K562 (cell line): ENCODE data around the gene PARD3. TPM values are rescaled to one million over a fixed set of nuclear protein-coding genes. Genes with fewer than 3 reads are reported as not detected.
A peak's percentile ranks its signal among the peaks of the same experiment; 100 is the strongest.

ENCODE experiments used
- ATAC-seq: fragments of 200-7000 bp; cut with Tn5 transposase; 3 replicates; pipeline ENCODE4 v1.9.1; 2020; ENCODE audit warnings: moderate library complexity
- BruUV-seq: library from RNA; stranded (reverse); fragments of 400-500 nt; replicated peaks from 2 replicates; lab custom pipeline; 2021; lab: Mats Ljungman, UMichigan
- CTCF ChIA-PET: fragments of 300-600 bp; formaldehyde crosslinking; extraction: SDS; loops from one replicate; lab custom pipeline; 2021; ENCODE audit warnings: low intra/inter-chr PET ratio; lab: Yijun Ruan, JAX
- POLR2A ChIA-PET: fragments of 300-600, 350-650 bp; sonication (Branson Sonifier 250); formaldehyde crosslinking; extraction: SDS; loops from one replicate; lab custom pipeline; 2021; ENCODE audit warnings: antibody characterized with exemption, inconsistent platforms; lab: Yijun Ruan, JAX
- DNase-seq, 4 experiments: peaks; one replicate each; pipeline versions ENCODE4 v3.0.0 to v3.0.0-alpha.2; 2011 to 2018; ENCODE audit warnings: low spot score in 3 of 4, mixed read lengths in 3 of 4; ENCODE audit errors: extremely low read depth in 1 of 4
- FAIRE-seq: peaks from 2 replicates; lab custom pipeline; 2011; peaks lifted over from hg19 to GRCh38; lab: Jason Lieb, UNC
- H2AFZ ChIP-seq: 2 replicates; pipeline ENCODE4 v1.6.0; 2011; ENCODE audit warnings: low read depth, low read length, control low read depth, inconsistent platforms
- H3K27ac ChIP-seq: fragments of 200-600 bp; 3 replicates; pipeline ENCODE4 v1.8.0; 2011; ENCODE audit warnings: low read depth, mild to moderate bottlenecking, control low read depth, inconsistent platforms, low read length, moderate library complexity, mixed read lengths; ENCODE audit errors: extremely low read depth
- H3K27me3 ChIP-seq, 2 experiments: fragments of 300-600 bp in 1 of 2; 2 replicates in 1 of 2; 3 replicates in 1 of 2; pipeline versions ENCODE4 v1.6.0 to v1.8.0; 2011; ENCODE audit warnings: inconsistent platforms in 2 of 2, low read length in 2 of 2, mild to moderate bottlenecking in 1 of 2, mixed read lengths in 1 of 2, moderate library complexity in 1 of 2; ENCODE audit not compliant: control insufficient read depth in 2 of 2, insufficient read depth in 2 of 2
- H3K36me3 ChIP-seq: fragments of 300-600 bp; 3 replicates; pipeline ENCODE4 v1.8.0; 2011; ENCODE audit warnings: mild to moderate bottlenecking, low read length, inconsistent platforms; ENCODE audit not compliant: control insufficient read depth, insufficient read depth
- H3K4me1 ChIP-seq, 2 experiments: fragments of 200-600 bp in 1 of 2; replicated peaks in 1 of 2; 2 replicates in 1 of 2; 3 replicates in 1 of 2; pipeline versions ENCODE4 v1.5.1 to v1.8.0; 2011; ENCODE audit warnings: inconsistent platforms in 2 of 2, low read length in 2 of 2, mild to moderate bottlenecking in 1 of 2, mixed read lengths in 1 of 2, moderate library complexity in 1 of 2; ENCODE audit not compliant: control insufficient read depth in 2 of 2, insufficient read depth in 2 of 2
- H3K4me2 ChIP-seq: 2 replicates; pipeline ENCODE4 v1.6.1; 2011; ENCODE audit warnings: low read length, control low read depth, inconsistent platforms, mixed read lengths; ENCODE audit not compliant: insufficient read depth
- H3K4me3 ChIP-seq: fragments of 200-600 bp; sonication (generic), shearing (Covaris generic); 2 replicates; pipeline ENCODE4 v1.5.1; 2016; ENCODE audit warnings: control low read depth, inconsistent platforms
- H3K79me2 ChIP-seq: fragments of 200-600 bp; 3 replicates; pipeline ENCODE4 v1.8.0; 2011; ENCODE audit warnings: low read length, inconsistent platforms; ENCODE audit not compliant: control insufficient read depth, insufficient read depth
- H3K9ac ChIP-seq, 2 experiments: 2 replicates each; pipeline versions ENCODE4 v1.6.0 to v1.6.1; 2011; ENCODE audit warnings: low read depth in 2 of 2, low read length in 2 of 2, control low read depth in 1 of 2, inconsistent platforms in 1 of 2, mild to moderate bottlenecking in 1 of 2, mixed read lengths in 1 of 2; ENCODE audit not compliant: insufficient read depth in 1 of 2
- H3K9me1 ChIP-seq: one replicate; pipeline ENCODE4 v1.6.0; 2011; ENCODE audit warnings: inconsistent platforms, mild to moderate bottlenecking, low read length, moderate library complexity; ENCODE audit not compliant: control insufficient read depth, insufficient read depth
- H3K9me3 ChIP-seq: replicated peaks from 2 replicates; pipeline ENCODE4 v1.5.1; 2011; ENCODE audit warnings: low read depth, low read length, inconsistent platforms; ENCODE audit not compliant: control insufficient read depth, insufficient read depth
- H4K20me1 ChIP-seq: replicated peaks from 2 replicates; pipeline ENCODE4 v1.6.1; 2011; ENCODE audit warnings: low read length, inconsistent platforms, mixed read lengths; ENCODE audit not compliant: control insufficient read depth, insufficient read depth
- CBFA2T3 ChIP-seq: fragments of 450-650 bp; IDR thresholded peaks from 2 replicates; pipeline ENCODE4 v1.6.1; 2017
- JUND ChIP-seq, 2 experiments: IDR thresholded peaks; 2 replicates in 1 of 2; 3 replicates in 1 of 2; pipeline ENCODE4 v1.6.1; 2011; ENCODE audit warnings: borderline replicate concordance in 2 of 2, low read depth in 2 of 2, low read length in 2 of 2, improper control_type of control experiment in 1 of 2, missing biosample characterization in 1 of 2, missing genetic modification characterization in 1 of 2, missing genetic modification reagents in 1 of 2
- MCM3 ChIP-seq: fragments of 450-650 bp; IDR thresholded peaks from 2 replicates; pipeline ENCODE4 v1.6.1; 2016
- MXI1 ChIP-seq: IDR thresholded peaks from 2 replicates; pipeline ENCODE4 v1.6.1; 2011; ENCODE audit warnings: low read depth, mild to moderate bottlenecking, improper control_type of control experiment, low read length
- NR2C2 ChIP-seq, 2 experiments: fragments of 200-800 bp in 1 of 2; sonication (Bioruptor generic) in 1 of 2; sonication (generic) in 1 of 2; formaldehyde crosslinking in 1 of 2; IDR thresholded peaks; 2 replicates each; pipeline versions ENCODE4 v1.6.1 to v1.8.0; 2016 to 2022; ENCODE audit warnings: mild to moderate bottlenecking in 1 of 2, missing compliant biosample characterization in 1 of 2, missing genetic modification characterization in 1 of 2, missing genetic modification reagents in 1 of 2
- XRCC4 ChIP-seq: IDR thresholded peaks from one replicate; pipeline ENCODE4 v1.6.1; 2011; ENCODE audit not compliant: insufficient read depth, insufficient read length; ENCODE audit errors: extremely low read depth
- in situ Hi-C: fragments of 300-500 bp; cut with MboI; formaldehyde crosslinking; loops from 4 replicates; pipeline ENCODE4 v1.15.0; 2018; ENCODE audit warnings: inconsistent platforms, mixed read lengths
- intact Hi-C: fragments of 100-400 bp; cut with micrococcal nuclease; formaldehyde crosslinking; loops from 2 replicates; pipeline ENCODE4 v1.14.2; 2022
- polyA plus RNA-seq, 8 experiments: library from polyadenylated mRNA; depleted of rRNA in 4 of 8; stranded (reverse) in 5 of 8; unstranded in 3 of 8; fragments of >200 nt; fragmentation: Nextera tagmentation in 2 of 8; fragmentation: Illumina TruSeq in 1 of 8; extraction: Ambion mirVana in 2 of 8; extraction: Trizol in 1 of 8; gene quantifications; 2 replicates each; pipeline versions ENCODE4 v1.2.1 to v1.2.3, GENCODE V29; 2011 to 2014; ENCODE audit warnings: inconsistent platforms in 1 of 8, missing spikeins in 1 of 8
- total RNA-seq, 7 experiments: library from RNA; depleted of rRNA in 6 of 7; stranded (reverse); fragments of >200 nt in 6 of 7; fragmentation: Illumina TruSeq in 2 of 7; extraction: Trizol in 2 of 7; gene quantifications; 2 replicates each; pipeline versions ENCODE4 v1.2.1 to v1.2.3, GENCODE V29; 2011 to 2021; ENCODE audit warnings: low replicate concordance in 1 of 7
- TF ChIP-seq, protein P1 (sequence below): fragments of 250-450 bp; sonication (Bioruptor Pico); IDR thresholded peaks from 2 replicates; pipeline ENCODE4 v1.4.0; 2020
- TF ChIP-seq, protein P2 (sequence below), 2 experiments: fragments of 450-650 bp; formaldehyde crosslinking in 1 of 2; IDR thresholded peaks; 2 replicates each; pipeline versions ENCODE4 v1.4.0 to v1.6.1; 2014 to 2020; ENCODE audit warnings: mild to moderate bottlenecking in 2 of 2, borderline replicate concordance in 1 of 2, low read depth in 1 of 2

The PARD3 gene
- total and polyA plus RNA-seq, 9 of the 15 experiments (the other 6 are each of a cell fraction or from before 2014, with no cell fraction given), result 2.7 to 11.7 (median 7.7) TPM

DNA sequence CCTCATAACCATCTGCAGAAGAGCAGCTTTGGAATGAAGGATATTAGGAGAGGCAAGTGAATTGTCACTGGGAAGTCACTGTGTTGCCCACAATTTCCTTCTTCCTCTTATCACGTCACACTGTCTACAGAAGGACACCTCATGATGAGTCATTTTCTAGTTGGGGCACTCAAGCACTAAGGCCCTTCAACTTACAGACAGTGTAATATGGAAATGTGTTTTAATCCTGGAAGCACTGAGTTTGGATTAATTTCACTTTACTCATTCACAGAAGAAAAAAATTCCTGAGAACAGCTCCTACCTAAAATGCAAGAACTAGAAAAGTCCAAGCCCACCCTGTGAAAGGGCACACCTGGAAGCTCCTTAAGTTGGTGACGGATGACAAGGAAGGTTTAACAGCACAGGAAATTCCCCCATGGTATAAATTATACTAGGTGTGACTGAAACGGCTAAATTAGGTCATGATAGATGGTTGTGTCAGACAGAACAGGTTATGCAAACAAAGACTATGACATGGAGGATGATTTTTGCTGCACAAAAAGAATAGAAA is 56.6 kb downstream of the PARD3 start (continued):
- TF ChIP-seq JUND (IDR thresholded peaks at IDR 0.05; ENCODE audit: borderline replicate concordance, low read depth, low read length) (peak; percentile 97), JUND (tag; IDR thresholded peaks at IDR 0.05; ENCODE audit: borderline replicate concordance, low read depth, low read length) (peak; percentile 96), CBFA2T3 (0 out of 2 replicates have a peak, but pooled peaks have one; percentile 18)
- TF ChIP-seq, protein P1, sequence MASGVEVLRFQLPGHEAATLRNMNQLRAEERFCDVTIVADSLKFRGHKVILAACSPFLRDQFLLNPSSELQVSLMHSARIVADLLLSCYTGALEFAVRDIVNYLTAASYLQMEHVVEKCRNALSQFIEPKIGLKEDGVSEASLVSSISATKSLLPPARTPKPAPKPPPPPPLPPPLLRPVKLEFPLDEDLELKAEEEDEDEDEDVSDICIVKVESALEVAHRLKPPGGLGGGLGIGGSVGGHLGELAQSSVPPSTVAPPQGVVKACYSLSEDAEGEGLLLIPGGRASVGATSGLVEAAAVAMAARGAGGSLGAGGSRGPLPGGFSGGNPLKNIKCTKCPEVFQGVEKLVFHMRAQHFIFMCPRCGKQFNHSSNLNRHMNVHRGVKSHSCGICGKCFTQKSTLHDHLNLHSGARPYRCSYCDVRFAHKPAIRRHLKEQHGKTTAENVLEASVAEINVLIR, result peak; percentile 40; the same call in 1 of the 2 replicates

- no peak for FAIRE-seq
- H4K20me1 ChIP-seq, result no peaks in the 10 kb centered on the region
- H2AFZ ChIP-seq, result 0 out of 2 replicates have a peak overlapping the region, but pooled peaks have one; percentile 13
- H3K27me3 ChIP-seq, result no peaks in the 10 kb centered on the region
- in situ Hi-C loops (no loop called here), intact Hi-C loops (no loop called here)
- H3K4me3 ChIP-seq, result no peak overlapping the region
- no peak for TF ChIP-seq MXI1
- TF ChIP-seq XRCC4, result no peak
- TF ChIP-seq, protein P2, sequence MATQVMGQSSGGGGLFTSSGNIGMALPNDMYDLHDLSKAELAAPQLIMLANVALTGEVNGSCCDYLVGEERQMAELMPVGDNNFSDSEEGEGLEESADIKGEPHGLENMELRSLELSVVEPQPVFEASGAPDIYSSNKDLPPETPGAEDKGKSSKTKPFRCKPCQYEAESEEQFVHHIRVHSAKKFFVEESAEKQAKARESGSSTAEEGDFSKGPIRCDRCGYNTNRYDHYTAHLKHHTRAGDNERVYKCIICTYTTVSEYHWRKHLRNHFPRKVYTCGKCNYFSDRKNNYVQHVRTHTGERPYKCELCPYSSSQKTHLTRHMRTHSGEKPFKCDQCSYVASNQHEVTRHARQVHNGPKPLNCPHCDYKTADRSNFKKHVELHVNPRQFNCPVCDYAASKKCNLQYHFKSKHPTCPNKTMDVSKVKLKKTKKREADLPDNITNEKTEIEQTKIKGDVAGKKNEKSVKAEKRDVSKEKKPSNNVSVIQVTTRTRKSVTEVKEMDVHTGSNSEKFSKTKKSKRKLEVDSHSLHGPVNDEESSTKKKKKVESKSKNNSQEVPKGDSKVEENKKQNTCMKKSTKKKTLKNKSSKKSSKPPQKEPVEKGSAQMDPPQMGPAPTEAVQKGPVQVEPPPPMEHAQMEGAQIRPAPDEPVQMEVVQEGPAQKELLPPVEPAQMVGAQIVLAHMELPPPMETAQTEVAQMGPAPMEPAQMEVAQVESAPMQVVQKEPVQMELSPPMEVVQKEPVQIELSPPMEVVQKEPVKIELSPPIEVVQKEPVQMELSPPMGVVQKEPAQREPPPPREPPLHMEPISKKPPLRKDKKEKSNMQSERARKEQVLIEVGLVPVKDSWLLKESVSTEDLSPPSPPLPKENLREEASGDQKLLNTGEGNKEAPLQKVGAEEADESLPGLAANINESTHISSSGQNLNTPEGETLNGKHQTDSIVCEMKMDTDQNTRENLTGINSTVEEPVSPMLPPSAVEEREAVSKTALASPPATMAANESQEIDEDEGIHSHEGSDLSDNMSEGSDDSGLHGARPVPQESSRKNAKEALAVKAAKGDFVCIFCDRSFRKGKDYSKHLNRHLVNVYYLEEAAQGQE (IDR thresholded peaks at IDR 0.05; ENCODE audit: borderline replicate concordance), result no peak
- TF ChIP-seq, protein P2 (CRISPR knock-in tag; IDR thresholded peaks at IDR 0.05; ENCODE audit: low read depth), result no peak
- no peak for TF ChIP-seq NR2C2 (CRISPR knock-in tag; IDR thresholded peaks at IDR 0.05)
- no peak for TF ChIP-seq NR2C2 (tag; IDR thresholded peaks at IDR 0.05)
- no peak for TF ChIP-seq MCM3
- H3K4me2 ChIP-seq, result peak overlapping the region; percentile 30; the same call in 1 of the 2 replicates
- no TSS peak for BruUV-seq
- no peak for ATAC-seq
- no peak overlapping the region for H3K9ac ChIP-seq
- no peaks in the 10 kb centered on the region for H3K36me3 ChIP-seq
- CTCF ChIA-PET, result no interaction called here
- H3K9me1 ChIP-seq, result no peaks in the 10 kb centered on the region
- DNase-seq, result no peak
- POLR2A ChIA-PET, result interaction anchor here (0.6 kb wide), 1 partner anchor 226 kb away, joined by 3 read pairs; no protein-coding TSS in a partner anchor
- peak overlapping the region; percentile 36; the same call in 2 of the 3 replicates for H3K27ac ChIP-seq
- peaks cover 0 to 2% of the 10 kb centered on the region in 2 experiments; a peak in 2 of 5 replicates for H3K4me1 ChIP-seq
- no peaks in the 10 kb centered on the region for H3K9me3 ChIP-seq
- no peaks in the 10 kb centered on the region for H3K79me2 ChIP-seq
Measured at GRCh38 chr10:34757933-34758332, 57.2 kb downstream of the PARD3 start.
